B cell (primary cell): ENCODE measurements around the gene PJA1.

ENCODE experiments used
- CTCF ChIP-seq: fragments of 200-600 bp; IDR thresholded peaks from one replicate; pipeline ENCODE4 v1.8.0; 2022; ENCODE audit warnings: antibody characterized with exemption, mild to moderate bottlenecking
- EZH2 ChIP-seq: IDR thresholded peaks from 2 replicates; pipeline ENCODE4 v1.6.1; 2012; ENCODE audit warnings: borderline replicate concordance, low read depth, mild to moderate bottlenecking, moderate library complexity, low read length; ENCODE audit not compliant: insufficient read depth, poor library complexity, severe bottlenecking

GRCh38 chrX:69150281-69150960 lies 14.8 kb downstream of the PJA1 start:
- TF ChIP-seq EZH2 (no peak), CTCF (no peak)
